Measurements from ENCODE around the gene NUP93.

- TF ChIP-seq EZH2 (IDR thresholded peaks at IDR 0.05; ENCODE audit: borderline replicate concordance, low read depth, low read length, severe bottlenecking), result no peak
- no peak for TF ChIP-seq CTCF (IDR thresholded peaks at IDR 0.05; ENCODE audit: borderline replicate concordance, extremely low read depth, low read length, poor library complexity, severe bottlenecking)
These were observed 33.5 kb downstream of the NUP93 start for GRCh38 chr16:56763291-56763916.

All from DND-41 (cell line).